ENCODE measurements around the gene KDM7A. TPM values are rescaled to one million over a fixed set of nuclear protein-coding genes. Genes with fewer than 3 reads are reported as not detected.

The KDM7A gene
- total and polyA plus RNA-seq, 2 of the 4 experiments (the other 2 are of a cell fraction): 1.5 to 2.3 TPM

DNA sequence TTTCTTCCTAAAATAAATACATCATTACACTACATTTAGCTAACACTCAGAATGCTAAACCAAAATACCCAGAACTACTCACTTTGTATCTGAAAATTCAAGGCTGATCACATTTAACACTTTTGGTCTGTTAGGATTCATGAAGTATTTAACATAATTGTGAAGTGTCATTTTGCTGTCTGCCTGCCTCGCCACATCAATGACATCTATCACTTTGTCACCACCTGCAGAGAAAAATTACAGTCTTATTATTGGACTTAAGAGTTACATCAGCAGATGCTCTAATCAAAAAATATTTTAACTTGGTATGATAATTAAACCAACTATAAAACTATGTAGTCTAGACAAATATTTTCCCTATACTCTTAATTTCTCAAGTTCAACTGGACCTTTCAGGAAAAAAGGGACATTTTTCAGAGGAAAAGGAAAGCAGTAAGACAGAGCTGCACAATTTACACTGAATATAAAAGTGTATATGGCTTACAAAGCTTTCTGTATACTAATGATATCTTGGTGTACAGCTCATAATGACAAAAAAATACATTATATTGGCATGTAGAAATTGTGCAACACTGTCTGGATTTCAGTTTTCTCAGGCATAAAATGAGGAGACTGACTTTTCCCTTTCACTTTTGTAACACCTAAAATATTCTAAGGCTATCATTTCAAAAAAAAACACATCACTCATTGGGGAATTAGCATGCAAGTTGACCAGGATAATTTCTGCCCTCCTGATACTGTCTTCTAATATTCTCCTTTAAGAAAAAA, 49.2 kb downstream of the KDM7A start:
- H3K4me2 ChIP-seq (ENCODE audit: low read depth, low read length): no peak overlapping the region
- TF ChIP-seq CEBPB (IDR thresholded peaks at IDR 0.05; ENCODE audit: low read depth, low read length): peak; percentile 51
- TF ChIP-seq MXI1 (IDR thresholded peaks at IDR 0.05; ENCODE audit: borderline replicate concordance, low read depth, low read length): no peak
- dilution Hi-C loops (cut with HindIII; ENCODE audit: low sequenced_read_pairs, unreplicated experiment) (no loop called here), in situ Hi-C loops (cut with MboI; ENCODE audit: low sequenced_read_pairs) (no loop called here), intact Hi-C loops (cut with micrococcal nuclease) (no loop called here)
- no peak overlapping the region for H2BK120ac ChIP-seq (ENCODE audit: low read depth, low read length)
- no peak overlapping the region for H3K27ac ChIP-seq (ENCODE audit: insufficient read depth, low read length)
- DNase-seq (no peak), ATAC-seq (ENCODE audit: low read depth) (no peak)
- no peak overlapping the region for H2AK9ac ChIP-seq (replicated peaks; ENCODE audit: low read depth, low read length, poor library complexity)
- H3K36me3 ChIP-seq (ENCODE audit: control insufficient read depth, insufficient read depth, low read length): peaks cover 7% of the 10 kb centered on the region
- no peaks in the 10 kb centered on the region for H3K79me1 ChIP-seq (ENCODE audit: low read depth in 1 of 2, low read length in 2 of 2)
- H2AK5ac ChIP-seq (ENCODE audit: low read depth, low read length): no peak overlapping the region
- no TSS peak for BruUV-seq (replicated peaks)
- CTCF ChIA-PET: no interaction called here
- H2AFZ ChIP-seq (replicated peaks; ENCODE audit: low read length, poor library complexity): no peak overlapping the region
- no peak overlapping the region for H3K4ac ChIP-seq (ENCODE audit: low read depth, low read length)
- H3K23ac ChIP-seq (ENCODE audit: low read depth, low read length): no peak overlapping the region
- H3K56ac ChIP-seq (ENCODE audit: extremely low read depth, insufficient read depth, low read length): no peak overlapping the region
- no peak overlapping the region for H4K8ac ChIP-seq (ENCODE audit: low read depth in 2 of 2, low read length in 2 of 2)
- H3K9me3 ChIP-seq (ENCODE audit: control insufficient read depth, insufficient read depth, low read length): no peaks in the 10 kb centered on the region
- no peaks in the 10 kb centered on the region for H3K4me1 ChIP-seq (ENCODE audit: control insufficient read depth, insufficient read depth, low read length)
- H4K20me1 ChIP-seq (ENCODE audit: insufficient read depth, low read length): no peaks in the 10 kb centered on the region
- H3K14ac ChIP-seq (replicated peaks; ENCODE audit: low read depth, low read length): no peak overlapping the region
- no peaks in the 10 kb centered on the region for H3K9me1 ChIP-seq (ENCODE audit: insufficient read depth, low read length)
- no peak overlapping the region for H3K9ac ChIP-seq (ENCODE audit: low read depth, low read length)
- no peak overlapping the region for H2BK20ac ChIP-seq (ENCODE audit: low read depth, low read length)
- H4K5ac ChIP-seq (ENCODE audit: low read depth, low read length): no peak overlapping the region
- H3K18ac ChIP-seq (ENCODE audit: low read depth, low read length): no peak overlapping the region
- H3K4me3 ChIP-seq (ENCODE audit: insufficient read depth, low read depth, low read length): no peak overlapping the region
- H4K91ac ChIP-seq (ENCODE audit: insufficient read depth, low read depth, low read length): no peak overlapping the region
- no peak overlapping the region for H2BK5ac ChIP-seq (ENCODE audit: low read depth, low read length, poor library complexity, severe bottlenecking)
- H2BK15ac ChIP-seq (ENCODE audit: low read depth, low read length): no peak overlapping the region
- no CpG with 5 or more reads among the region's 1 CpG for WGBS, 2 experiments (ENCODE audit: extremely low coverage in 2 of 2, insufficient read length in 1 of 2)
- no peaks in the 10 kb centered on the region for H3K27me3 ChIP-seq (ENCODE audit: control insufficient read depth, insufficient read depth, low read length)
- POLR2A ChIA-PET (ENCODE audit: unreplicated experiment): no interaction called here
